Measurements from ENCODE around the gene PLEKHA7.
"Not testable (repeated sequence)": the region's sequence is repeated elsewhere in the genome, so short reads cannot be mapped to it uniquely, and the experiment has no call there.

The PLEKHA7 gene

GRCh38 chr11:16883174-16883573 lies 131.0 kb downstream of the PLEKHA7 start:
- DNase-seq (ENCODE audit: low read depth, low spot score): no peak

GRCh38 chr11:16881766-16882165 lies 132.4 kb downstream of the PLEKHA7 start:
- DNase-seq (ENCODE audit: low read depth, low spot score): no peak

- no peak for DNase-seq (ENCODE audit: low read depth, low spot score)
These were observed 133.0 kb downstream of the PLEKHA7 start for GRCh38 chr11:16881074-16881709.

GRCh38 chr11:16880184-16880801 lies 133.9 kb downstream of the PLEKHA7 start:
- DNase-seq (ENCODE audit: low read depth, low spot score): no peak

- DNase-seq (ENCODE audit: low read depth, low spot score): no peak
These were observed 134.5 kb downstream of the PLEKHA7 start for GRCh38 chr11:16879690-16880089.

GRCh38 chr11:16876837-16877236 lies 137.4 kb downstream of the PLEKHA7 start:
- no peak for DNase-seq (ENCODE audit: low read depth, low spot score)

GRCh38 chr11:16876053-16876752 lies 138.0 kb downstream of the PLEKHA7 start:
- DNase-seq (ENCODE audit: low read depth, low spot score): no peak

GRCh38 chr11:16874275-16874975 lies 139.8 kb downstream of the PLEKHA7 start:
- no peak for DNase-seq (ENCODE audit: low read depth, low spot score)

GRCh38 chr11:16873289-16873688 lies 140.9 kb downstream of the PLEKHA7 start:
- DNase-seq (ENCODE audit: low read depth, low spot score): no peak

GRCh38 chr11:16871368-16871767 lies 142.8 kb downstream of the PLEKHA7 start:
- DNase-seq (ENCODE audit: low read depth, low spot score): no peak

- DNase-seq (ENCODE audit: low read depth, low spot score): no peak
These were observed 147.1 kb downstream of the PLEKHA7 start for GRCh38 chr11:16867097-16867496.

GRCh38 chr11:16864428-16864827 lies 149.8 kb downstream of the PLEKHA7 start:
- not testable (repeated sequence) for DNase-seq (ENCODE audit: low read depth, low spot score)

GRCh38 chr11:16863389-16863788 lies 150.8 kb downstream of the PLEKHA7 start:
- no peak for DNase-seq (ENCODE audit: low read depth, low spot score)

GRCh38 chr11:16862726-16863125 lies 151.5 kb downstream of the PLEKHA7 start:
- DNase-seq (ENCODE audit: low read depth, low spot score): no peak

GRCh38 chr11:16861862-16862261 lies 152.4 kb downstream of the PLEKHA7 start:
- no peak for DNase-seq (ENCODE audit: low read depth, low spot score)

- no peak for DNase-seq (ENCODE audit: low read depth, low spot score)
These were observed 153.6 kb downstream of the PLEKHA7 start for GRCh38 chr11:16860617-16861016.

GRCh38 chr11:16859651-16860050 lies 154.6 kb downstream of the PLEKHA7 start:
- no peak for DNase-seq (ENCODE audit: low read depth, low spot score)

GRCh38 chr11:16857186-16857585 lies 157.0 kb downstream of the PLEKHA7 start:
- no peak for DNase-seq (ENCODE audit: low read depth, low spot score)

- DNase-seq (ENCODE audit: low read depth, low spot score): no peak
These were observed 158.2 kb downstream of the PLEKHA7 start for GRCh38 chr11:16856022-16856471.

- DNase-seq (ENCODE audit: low read depth, low spot score): no peak
These were observed 159.2 kb downstream of the PLEKHA7 start for GRCh38 chr11:16854979-16855378.

GRCh38 chr11:16853859-16854258 lies 160.4 kb downstream of the PLEKHA7 start:
- no peak for DNase-seq (ENCODE audit: low read depth, low spot score)

GRCh38 chr11:16853266-16853665 lies 160.9 kb downstream of the PLEKHA7 start:
- DNase-seq (ENCODE audit: low read depth, low spot score): no peak

Data from smooth muscle cell of the brain vasculature (primary cell).